Panc1 (cell line): ENCODE measurements around the gene SLC9A9. TPM values are rescaled to one million over a fixed set of nuclear protein-coding genes. Genes with fewer than 3 reads are reported as not detected.
"Not testable (repeated sequence)": the region's sequence is repeated elsewhere in the genome, so short reads cannot be mapped to it uniquely, and the experiment has no call there.

Experiments
- ATAC-seq: fragments of 200-7000 bp; cut with Tn5 transposase; 2 replicates; pipeline ENCODE4 v1.9.1; 2020; ENCODE audit warnings: mild to moderate bottlenecking, moderate library complexity
- BruUV-seq: library from RNA; stranded (reverse); fragments of 400-500 nt; replicated peaks from 2 replicates; lab custom pipeline; 2021; lab: Mats Ljungman, UMichigan
- CTCF ChIA-PET: fragments of 300-600 bp; sonication (Branson Sonifier 250); formaldehyde crosslinking; loops from one replicate; lab custom pipeline; 2022; ENCODE audit warnings: antibody characterized with exemption; lab: Charles Lee
- POLR2A ChIA-PET: fragments of 300-600 bp; sonication (Branson Sonifier 250); formaldehyde crosslinking; loops from one replicate; lab custom pipeline; 2022; ENCODE audit warnings: antibody characterized with exemption; lab: Charles Lee
- DNase-seq: peaks from one replicate; pipeline ENCODE4 v3.0.0-alpha.2; 2010; ENCODE audit warnings: low read depth, low spot score
- H3K27ac ChIP-seq: 2 replicates; pipeline ENCODE4 v1.5.1; 2011; ENCODE audit warnings: mild to moderate bottlenecking, low read length, inconsistent platforms
- H3K27me3 ChIP-seq: fragments of 200-500 bp; sonication (Bioruptor generic); 2 replicates; pipeline ENCODE4 v1.6.0; 2014; ENCODE audit warnings: low read length, inconsistent platforms; ENCODE audit not compliant: control insufficient read depth, insufficient read depth
- H3K36me3 ChIP-seq: fragments of 200-500 bp; sonication (Bioruptor generic); 2 replicates; pipeline ENCODE4 v1.5.1; 2014; ENCODE audit warnings: inconsistent platforms, mild to moderate bottlenecking, low read length, moderate library complexity; ENCODE audit not compliant: control insufficient read depth, insufficient read depth
- H3K4me1 ChIP-seq: 2 replicates; pipeline ENCODE4 v1.5.1; 2011; ENCODE audit warnings: inconsistent platforms, mild to moderate bottlenecking, low read length, moderate library complexity; ENCODE audit not compliant: control insufficient read depth, insufficient read depth
- H3K4me3 ChIP-seq, 2 experiments: 2 replicates each; pipeline ENCODE4 v1.5.1; 2011 to 2012; ENCODE audit warnings: low read depth in 2 of 2, low read length in 2 of 2, mild to moderate bottlenecking in 2 of 2, inconsistent platforms in 1 of 2, moderate library complexity in 1 of 2
- H3K9me3 ChIP-seq: fragments of 200-500 bp; sonication (Bioruptor generic); 2 replicates; pipeline ENCODE4 v1.5.1; 2014; ENCODE audit warnings: low read depth, mild to moderate bottlenecking, inconsistent platforms, low read length, moderate library complexity; ENCODE audit not compliant: control insufficient read depth, insufficient read depth
- POLR2AphosphoS5 ChIP-seq: IDR thresholded peaks from 2 replicates; pipeline ENCODE4 v1.6.1; 2012; ENCODE audit warnings: mild to moderate bottlenecking, low read depth, low read length, moderate library complexity
- SIN3A ChIP-seq: IDR thresholded peaks from 2 replicates; pipeline ENCODE4 v1.6.1; 2012; ENCODE audit warnings: low read depth, mild to moderate bottlenecking, low read length, moderate library complexity, borderline replicate concordance; ENCODE audit not compliant: insufficient read depth
- TCF7L2 ChIP-seq: IDR thresholded peaks from 2 replicates; pipeline ENCODE4 v1.6.1; 2011; ENCODE audit warnings: mild to moderate bottlenecking, low read depth, low read length, inconsistent platforms
- in situ Hi-C: cut with HindIII; loops from 2 replicates; pipeline ENCODE4 v1.10.0; 2016; ENCODE audit warnings: low sequenced_read_pairs, low pct_unique_long_range_greater_than_20kb
- intact Hi-C: fragments of 100-400 bp; cut with micrococcal nuclease; formaldehyde crosslinking; loops from one replicate; pipeline ENCODE4 v1.10.0; 2022; ENCODE audit not compliant: unreplicated experiment
- total RNA-seq: library from RNA; stranded (reverse); gene quantifications from one replicate; pipeline ENCODE4 v1.2.1, GENCODE V29; 2021; ENCODE audit not compliant: unreplicated experiment
- TF ChIP-seq, protein P1 (sequence below), 2 experiments: IDR thresholded peaks; 2 replicates each; pipeline ENCODE4 v1.6.1; 2011 to 2012; ENCODE audit warnings: low read depth in 2 of 2, control low read depth in 1 of 2, low read length in 1 of 2, mild to moderate bottlenecking in 1 of 2, moderate library complexity in 1 of 2; ENCODE audit not compliant: insufficient read depth in 1 of 2
- TF ChIP-seq, protein P2 (sequence below): fragments of 450-650 bp; IDR thresholded peaks from 2 replicates; pipeline ENCODE4 v1.5.1; 2017; ENCODE audit warnings: mild to moderate bottlenecking

SLC9A9 gene
- total RNA-seq, 1 experiment from 2014 or later, result not detected

DNA sequence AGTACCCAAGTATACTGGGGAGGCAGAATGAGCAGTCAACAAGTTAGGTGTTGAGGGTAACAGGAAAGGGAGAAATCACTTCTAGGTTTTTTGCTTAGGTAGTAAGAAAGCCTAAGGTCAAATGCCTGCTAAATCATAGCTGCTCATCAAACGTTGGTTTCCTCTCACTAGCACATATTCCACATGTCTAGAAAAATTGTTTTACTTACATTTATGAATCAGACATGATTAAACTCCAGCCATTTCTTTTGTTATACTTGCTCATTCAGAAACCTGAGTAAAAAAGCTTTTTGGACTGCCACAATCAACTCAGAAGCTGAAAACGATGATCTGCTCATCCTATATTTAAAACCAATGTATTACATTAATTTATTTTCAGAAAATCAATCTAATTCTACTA lies 40.2 kb downstream of the SLC9A9 start:
- TF ChIP-seq, protein P1, sequence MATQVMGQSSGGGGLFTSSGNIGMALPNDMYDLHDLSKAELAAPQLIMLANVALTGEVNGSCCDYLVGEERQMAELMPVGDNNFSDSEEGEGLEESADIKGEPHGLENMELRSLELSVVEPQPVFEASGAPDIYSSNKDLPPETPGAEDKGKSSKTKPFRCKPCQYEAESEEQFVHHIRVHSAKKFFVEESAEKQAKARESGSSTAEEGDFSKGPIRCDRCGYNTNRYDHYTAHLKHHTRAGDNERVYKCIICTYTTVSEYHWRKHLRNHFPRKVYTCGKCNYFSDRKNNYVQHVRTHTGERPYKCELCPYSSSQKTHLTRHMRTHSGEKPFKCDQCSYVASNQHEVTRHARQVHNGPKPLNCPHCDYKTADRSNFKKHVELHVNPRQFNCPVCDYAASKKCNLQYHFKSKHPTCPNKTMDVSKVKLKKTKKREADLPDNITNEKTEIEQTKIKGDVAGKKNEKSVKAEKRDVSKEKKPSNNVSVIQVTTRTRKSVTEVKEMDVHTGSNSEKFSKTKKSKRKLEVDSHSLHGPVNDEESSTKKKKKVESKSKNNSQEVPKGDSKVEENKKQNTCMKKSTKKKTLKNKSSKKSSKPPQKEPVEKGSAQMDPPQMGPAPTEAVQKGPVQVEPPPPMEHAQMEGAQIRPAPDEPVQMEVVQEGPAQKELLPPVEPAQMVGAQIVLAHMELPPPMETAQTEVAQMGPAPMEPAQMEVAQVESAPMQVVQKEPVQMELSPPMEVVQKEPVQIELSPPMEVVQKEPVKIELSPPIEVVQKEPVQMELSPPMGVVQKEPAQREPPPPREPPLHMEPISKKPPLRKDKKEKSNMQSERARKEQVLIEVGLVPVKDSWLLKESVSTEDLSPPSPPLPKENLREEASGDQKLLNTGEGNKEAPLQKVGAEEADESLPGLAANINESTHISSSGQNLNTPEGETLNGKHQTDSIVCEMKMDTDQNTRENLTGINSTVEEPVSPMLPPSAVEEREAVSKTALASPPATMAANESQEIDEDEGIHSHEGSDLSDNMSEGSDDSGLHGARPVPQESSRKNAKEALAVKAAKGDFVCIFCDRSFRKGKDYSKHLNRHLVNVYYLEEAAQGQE (IDR thresholded peaks at IDR 0.05; ENCODE audit: insufficient read depth in 1 of 2, low read depth in 2 of 2, low read length in 1 of 2), result no peak
- TF ChIP-seq POLR2AphosphoS5 (no peak), TCF7L2 (no peak), SIN3A (no peak)
- TF ChIP-seq, protein P2, sequence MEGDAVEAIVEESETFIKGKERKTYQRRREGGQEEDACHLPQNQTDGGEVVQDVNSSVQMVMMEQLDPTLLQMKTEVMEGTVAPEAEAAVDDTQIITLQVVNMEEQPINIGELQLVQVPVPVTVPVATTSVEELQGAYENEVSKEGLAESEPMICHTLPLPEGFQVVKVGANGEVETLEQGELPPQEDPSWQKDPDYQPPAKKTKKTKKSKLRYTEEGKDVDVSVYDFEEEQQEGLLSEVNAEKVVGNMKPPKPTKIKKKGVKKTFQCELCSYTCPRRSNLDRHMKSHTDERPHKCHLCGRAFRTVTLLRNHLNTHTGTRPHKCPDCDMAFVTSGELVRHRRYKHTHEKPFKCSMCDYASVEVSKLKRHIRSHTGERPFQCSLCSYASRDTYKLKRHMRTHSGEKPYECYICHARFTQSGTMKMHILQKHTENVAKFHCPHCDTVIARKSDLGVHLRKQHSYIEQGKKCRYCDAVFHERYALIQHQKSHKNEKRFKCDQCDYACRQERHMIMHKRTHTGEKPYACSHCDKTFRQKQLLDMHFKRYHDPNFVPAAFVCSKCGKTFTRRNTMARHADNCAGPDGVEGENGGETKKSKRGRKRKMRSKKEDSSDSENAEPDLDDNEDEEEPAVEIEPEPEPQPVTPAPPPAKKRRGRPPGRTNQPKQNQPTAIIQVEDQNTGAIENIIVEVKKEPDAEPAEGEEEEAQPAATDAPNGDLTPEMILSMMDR, result no peak
- no peak overlapping the region for H3K27ac ChIP-seq
- in situ Hi-C loops (no loop called here), intact Hi-C loops (no loop called here)
- H3K4me3 ChIP-seq, result no peak overlapping the region
- H3K36me3 ChIP-seq, result no peaks in the 10 kb centered on the region
- no peaks in the 10 kb centered on the region for H3K9me3 ChIP-seq
- CTCF ChIA-PET, result no interaction called here
- ATAC-seq (no peak), DNase-seq (no peak)
- no TSS peak for BruUV-seq
- H3K4me1 ChIP-seq, result no peaks in the 10 kb centered on the region
- POLR2A ChIA-PET, result no interaction called here
- no peaks in the 10 kb centered on the region for H3K27me3 ChIP-seq

DNA sequence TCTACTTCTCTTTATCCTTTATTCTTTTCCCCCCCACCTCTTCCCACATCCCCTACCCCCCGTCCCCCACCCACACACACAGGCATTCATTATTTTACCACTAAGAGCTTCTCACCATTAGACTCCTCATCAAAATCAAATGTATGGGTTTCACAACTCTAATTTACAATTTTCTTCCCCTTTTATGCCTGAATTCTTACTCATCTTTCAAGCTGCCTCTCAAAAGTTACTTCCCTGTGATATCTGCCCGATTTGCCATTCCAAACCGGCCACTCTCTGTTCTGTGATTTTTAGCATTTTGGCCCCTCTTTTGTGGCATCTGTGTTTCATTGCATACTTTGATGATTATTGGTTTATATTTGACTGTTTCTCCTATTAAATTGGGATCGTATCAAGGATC lies 42.2 kb downstream of the SLC9A9 start:
- H3K27ac ChIP-seq, result no peak overlapping the region
- BruUV-seq, result no TSS peak
- DNase-seq (no peak), ATAC-seq (no peak)
- H3K9me3 ChIP-seq, result no peaks in the 10 kb centered on the region
- POLR2A ChIA-PET, result no interaction called here
- CTCF ChIA-PET, result no interaction called here
- intact Hi-C loops (no loop called here), in situ Hi-C loops (no loop called here)
- TF ChIP-seq POLR2AphosphoS5, result no peak
- TF ChIP-seq, protein P1 (IDR thresholded peaks at IDR 0.05; ENCODE audit: insufficient read depth in 1 of 2, low read depth in 2 of 2, low read length in 1 of 2), result no peak
- TF ChIP-seq, protein P2, result no peak
- no peak for TF ChIP-seq SIN3A
- TF ChIP-seq TCF7L2, result no peak
- no peaks in the 10 kb centered on the region for H3K4me1 ChIP-seq
- no peaks in the 10 kb centered on the region for H3K36me3 ChIP-seq
- H3K4me3 ChIP-seq, result no peak overlapping the region
- no peaks in the 10 kb centered on the region for H3K27me3 ChIP-seq

DNA sequence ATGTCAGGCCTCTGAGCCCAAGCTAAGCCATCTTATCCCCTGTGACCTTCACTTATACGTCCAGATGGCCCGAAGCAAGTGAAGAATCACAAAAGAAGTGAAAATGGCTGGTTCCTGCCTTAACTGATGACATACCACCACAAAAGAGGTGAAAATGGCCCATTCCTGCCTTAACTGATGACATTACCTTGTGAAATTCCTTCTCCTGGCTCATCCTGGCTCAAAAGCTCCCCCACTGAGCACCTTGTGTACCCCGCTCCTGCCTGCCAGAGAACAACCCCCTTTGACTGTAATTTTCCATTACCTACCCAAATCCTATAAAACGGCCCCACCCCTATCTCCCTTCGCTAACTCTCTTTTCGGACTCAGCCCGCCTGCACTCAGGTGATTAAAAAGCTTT lies 42.8 kb downstream of the SLC9A9 start:
- H3K27ac ChIP-seq, CTCF ChIA-PET, H3K36me3 ChIP-seq, DNase-seq, H3K4me3 ChIP-seq, intact Hi-C loops, H3K9me3 ChIP-seq, ATAC-seq, H3K4me1 ChIP-seq, in situ Hi-C loops, POLR2A ChIA-PET, H3K27me3 ChIP-seq, BruUV-seq: not testable (repeated sequence)

DNA sequence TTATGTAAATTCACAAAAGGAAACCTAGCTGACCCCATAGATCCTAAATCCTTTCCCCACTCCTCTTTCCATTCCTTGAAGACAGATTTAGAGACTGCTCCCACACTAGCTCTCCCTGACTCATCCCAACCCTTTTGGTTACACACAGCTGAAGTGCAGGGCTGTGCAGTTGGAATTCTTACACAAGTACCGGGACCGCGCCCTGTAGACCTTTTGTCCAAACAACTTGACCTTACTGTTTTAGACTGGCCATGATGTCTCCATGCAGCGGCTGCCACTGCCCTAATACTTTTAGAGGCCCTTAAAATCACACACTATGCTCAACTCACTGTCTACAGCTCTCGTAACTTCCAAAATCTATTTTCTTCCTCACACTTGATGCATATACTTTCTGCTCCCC lies 47.2 kb downstream of the SLC9A9 start:
- DNase-seq, intact Hi-C loops, ATAC-seq, H3K36me3 ChIP-seq, H3K9me3 ChIP-seq, H3K27me3 ChIP-seq, CTCF ChIA-PET, BruUV-seq, POLR2A ChIA-PET, in situ Hi-C loops, H3K4me3 ChIP-seq, H3K4me1 ChIP-seq, H3K27ac ChIP-seq: not testable (repeated sequence)
